GM23248 (cell line): ENCODE measurements around the gene TTC28.

Experiments used
- EZH2 ChIP-seq: fragments of 200-600 bp; sonication (generic); IDR thresholded peaks from 2 replicates; pipeline ENCODE4 v1.6.1; 2018; ENCODE audit warnings: antibody characterized with exemption, mild to moderate bottlenecking; ENCODE audit not compliant: insufficient read depth, poor library complexity, severe bottlenecking
- EZH2phosphoT487 ChIP-seq: fragments of 200-600 bp; sonication (generic); IDR thresholded peaks from 2 replicates; pipeline ENCODE4 v1.6.1; 2018; ENCODE audit warnings: antibody characterized with exemption, moderate library complexity, mild to moderate bottlenecking, low read depth; ENCODE audit not compliant: insufficient read depth

GRCh38 chr22:28023774-28024173, 655.9 kb downstream of the TTC28 start:
- TF ChIP-seq EZH2 (no peak), EZH2phosphoT487 (no peak)
